Cardiac muscle cell (in vitro differentiated cells and primary cell): ENCODE measurements around the gene HIF1A. TPM values are rescaled to one million over a fixed set of nuclear protein-coding genes. Genes with fewer than 3 reads are reported as not detected.
"Not testable (repeated sequence)": the region's sequence is repeated elsewhere in the genome, so short reads cannot be mapped to it uniquely, and the experiment has no call there.

Experiments
- DNase-seq, 2 donors: peaks; one replicate each; pipeline versions ENCODE4 v3.0.0 to v3.0.0-alpha.2; 2010 to 2017; ENCODE audit warnings: low read depth in 1 of 2, low spot score in 1 of 2
- H3K27ac ChIP-seq: fragments of 200-600 bp; sonication (generic); 2 replicates; pipeline ENCODE4 v1.5.1; 2016
- H3K27me3 ChIP-seq: fragments of 200-600 bp; sonication (generic); 2 replicates; pipeline ENCODE4 v1.6.0; 2016; ENCODE audit warnings: control low read depth
- H3K36me3 ChIP-seq: fragments of 200-600 bp; sonication (generic); 2 replicates; pipeline ENCODE4 v1.5.1; 2016; ENCODE audit warnings: control low read depth
- H3K4me1 ChIP-seq: fragments of 200-600 bp; sonication (generic); 2 replicates; pipeline ENCODE4 v1.8.1; 2017; ENCODE audit warnings: low read depth, mild to moderate bottlenecking, mixed run types
- H3K4me3 ChIP-seq: fragments of 200-600 bp; sonication (generic); 2 replicates; pipeline ENCODE4 v1.5.1; 2016; ENCODE audit warnings: mild to moderate bottlenecking
- H3K9me3 ChIP-seq: fragments of 200-600 bp; sonication (generic); 2 replicates; pipeline ENCODE4 v1.5.1; 2017; ENCODE audit warnings: low read depth, mild to moderate bottlenecking, control low read depth
- CTCF ChIP-seq: IDR thresholded peaks from 2 replicates; pipeline ENCODE4 v1.5.1; 2012; ENCODE audit warnings: low read depth, mild to moderate bottlenecking, low read length
- polyA plus RNA-seq: library from polyadenylated mRNA; unstranded; fragments of >200 nt; fragmentation: Nextera tagmentation; extraction: Ambion mirVana; gene quantifications from 2 replicates; pipeline ENCODE4 v1.2.1, GENCODE V29; 2016
- total RNA-seq: library from RNA; depleted of rRNA; stranded (reverse); fragments of >200 nt; gene quantifications from 2 replicates; pipeline ENCODE4 v1.2.3, GENCODE V29; 2016

The HIF1A gene
- total and polyA plus RNA-seq, 2 experiments from 2014 or later = 108 to 119 TPM

- peak overlapping the region; percentile 70 for H3K27ac ChIP-seq
- peaks cover 47% of the 10 kb centered on the region for H3K4me1 ChIP-seq
- H3K27me3 ChIP-seq = no peaks in the 10 kb centered on the region
- TF ChIP-seq CTCF = no peak
- no peaks in the 10 kb centered on the region for H3K36me3 ChIP-seq
- no peaks in the 10 kb centered on the region for H3K9me3 ChIP-seq
- DNase-seq = peak in 1 of 2 donors; percentile 61
- no peak overlapping the region for H3K4me3 ChIP-seq
Observed at GRCh38 chr14:61703342-61704129, 8.2 kb downstream of the HIF1A start.

- no peaks in the 10 kb centered on the region for H3K36me3 ChIP-seq
- no peaks in the 10 kb centered on the region for H3K27me3 ChIP-seq
- peak overlapping the region; percentile 70 for H3K27ac ChIP-seq
- no peak overlapping the region for H3K4me3 ChIP-seq
- TF ChIP-seq CTCF = no peak
- peak in 1 of 2 donors; percentile 63 for DNase-seq
- peaks cover 38% of the 10 kb centered on the region for H3K4me1 ChIP-seq
- H3K9me3 ChIP-seq = no peaks in the 10 kb centered on the region
Observed at GRCh38 chr14:61704554-61704953, 9.2 kb downstream of the HIF1A start.

DNA sequence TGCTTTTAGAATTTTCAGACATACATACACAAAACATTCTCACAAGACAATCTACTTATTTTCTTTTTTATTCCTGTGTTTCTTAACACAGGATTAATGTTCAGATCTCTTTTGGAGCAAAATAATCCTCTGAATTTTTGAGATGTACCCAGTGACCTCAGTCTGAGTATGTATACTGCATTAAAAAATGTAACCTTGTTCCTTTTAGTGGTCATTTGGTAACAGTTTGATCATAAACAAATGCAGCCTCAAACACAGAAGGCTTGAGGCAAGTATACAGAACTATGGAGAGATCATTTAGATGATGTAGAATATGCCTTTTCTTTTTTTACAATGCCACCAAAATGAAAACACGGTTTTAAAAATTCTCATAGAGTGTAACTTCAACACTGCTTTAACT lies 9.7 kb downstream of the HIF1A start:
- Histone ChIP-seq H3K27ac (peak overlapping the region; percentile 70), H3K4me3 (no peak overlapping the region), H3K4me1 (peaks cover 34% of the 10 kb centered on the region), H3K9me3 (no peaks in the 10 kb centered on the region), H3K27me3 (no peaks in the 10 kb centered on the region), H3K36me3 (no peaks in the 10 kb centered on the region)
- TF ChIP-seq CTCF = no peak
- DNase-seq = peak in 1 of 2 donors; percentile 38

DNA sequence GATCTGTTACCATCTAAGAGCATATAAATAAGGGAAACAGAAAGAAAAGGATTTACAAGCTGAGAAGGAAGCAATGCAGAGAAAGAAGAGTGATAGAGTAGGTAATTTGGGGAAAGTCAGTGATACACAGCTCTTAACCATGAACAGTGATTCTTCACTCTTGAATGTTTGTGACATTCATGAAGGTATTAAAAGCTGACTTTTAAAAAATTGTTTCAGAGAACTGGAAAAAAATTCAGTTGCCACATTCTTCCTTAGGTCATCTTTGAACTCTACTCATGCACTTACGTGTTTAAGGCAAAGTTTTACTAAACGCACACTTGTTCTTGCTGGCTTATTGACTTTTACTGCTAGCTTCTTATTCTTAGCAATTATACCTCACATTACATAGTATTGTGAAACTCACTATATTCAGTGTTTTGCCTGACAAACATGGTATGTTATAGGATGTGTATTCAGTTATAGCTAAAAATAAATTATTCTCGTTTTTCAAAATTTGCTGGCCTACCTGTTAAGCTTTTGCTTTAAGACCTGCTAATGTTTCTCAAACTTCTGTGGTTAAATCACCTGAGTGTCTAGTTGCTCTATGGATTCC lies 10.9 kb downstream of the HIF1A start:
- TF ChIP-seq CTCF = no peak
- no peaks in the 10 kb centered on the region for H3K36me3 ChIP-seq
- H3K27me3 ChIP-seq = no peaks in the 10 kb centered on the region
- H3K4me1 ChIP-seq = peaks cover 22% of the 10 kb centered on the region
- peak overlapping the region; percentile 70 for H3K27ac ChIP-seq
- no peak overlapping the region for H3K4me3 ChIP-seq
- DNase-seq = peak in 1 of 2 donors; percentile 54
- H3K9me3 ChIP-seq = no peaks in the 10 kb centered on the region

DNA sequence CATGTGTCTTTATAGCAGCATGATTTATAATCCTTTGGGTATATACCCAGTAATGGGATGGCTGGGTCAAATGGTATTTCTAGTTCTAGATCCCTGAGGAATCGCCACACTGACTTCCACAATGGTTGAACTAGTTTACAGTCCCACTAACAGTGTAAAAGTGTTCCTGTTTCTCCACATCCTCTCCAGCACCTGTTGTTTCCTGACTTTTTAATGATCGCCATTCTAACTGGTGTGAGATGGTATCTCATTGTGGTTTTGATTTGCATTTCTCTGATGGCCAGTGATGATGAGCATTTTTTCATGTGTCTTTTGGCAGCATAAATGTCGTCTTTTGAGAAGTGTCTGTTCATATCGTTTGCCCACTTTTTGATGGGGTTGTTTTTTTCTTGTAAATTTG lies 12.5 kb downstream of the HIF1A start:
- H3K4me1 ChIP-seq = peaks cover 24% of the 10 kb centered on the region
- not testable (repeated sequence) for H3K4me3 ChIP-seq, DNase-seq, H3K9me3 ChIP-seq, H3K27me3 ChIP-seq, H3K36me3 ChIP-seq, H3K27ac ChIP-seq

- H3K27ac ChIP-seq = peak overlapping the region; percentile 44
- peaks cover 18% of the 10 kb centered on the region for H3K4me1 ChIP-seq
- H3K4me3 ChIP-seq, H3K27me3 ChIP-seq, H3K9me3 ChIP-seq, H3K36me3 ChIP-seq: not testable (repeated sequence)
- peak in 1 of 2 donors; percentile 55 for DNase-seq
Observed at GRCh38 chr14:61708693-61709092, 13.4 kb downstream of the HIF1A start.
